Activated naive CD8-positive, alpha-beta T cell (primary cell): Measurements from ENCODE around the gene KLK2.

Experiments
- H3K27ac Mint-ChIP-seq: one replicate; pipeline ENCODE4 v1.8.0; 2021; ENCODE audit warnings: mixed read lengths
- H3K27me3 Mint-ChIP-seq: one replicate; pipeline ENCODE4 v1.8.0; 2021; ENCODE audit warnings: mixed read lengths
- H3K36me3 Mint-ChIP-seq: one replicate; pipeline ENCODE4 v1.8.0; 2021; ENCODE audit warnings: mixed read lengths
- H3K4me1 Mint-ChIP-seq: one replicate; pipeline ENCODE4 v1.8.0; 2021; ENCODE audit warnings: low read depth, mixed read lengths
- H3K4me3 Mint-ChIP-seq: one replicate; pipeline ENCODE4 v1.8.0; 2021; ENCODE audit warnings: mild to moderate bottlenecking, mixed read lengths
- H3K9me3 Mint-ChIP-seq: one replicate; pipeline ENCODE4 v1.8.0; 2021; ENCODE audit warnings: low read depth, mixed read lengths

The KLK2 gene

DNA sequence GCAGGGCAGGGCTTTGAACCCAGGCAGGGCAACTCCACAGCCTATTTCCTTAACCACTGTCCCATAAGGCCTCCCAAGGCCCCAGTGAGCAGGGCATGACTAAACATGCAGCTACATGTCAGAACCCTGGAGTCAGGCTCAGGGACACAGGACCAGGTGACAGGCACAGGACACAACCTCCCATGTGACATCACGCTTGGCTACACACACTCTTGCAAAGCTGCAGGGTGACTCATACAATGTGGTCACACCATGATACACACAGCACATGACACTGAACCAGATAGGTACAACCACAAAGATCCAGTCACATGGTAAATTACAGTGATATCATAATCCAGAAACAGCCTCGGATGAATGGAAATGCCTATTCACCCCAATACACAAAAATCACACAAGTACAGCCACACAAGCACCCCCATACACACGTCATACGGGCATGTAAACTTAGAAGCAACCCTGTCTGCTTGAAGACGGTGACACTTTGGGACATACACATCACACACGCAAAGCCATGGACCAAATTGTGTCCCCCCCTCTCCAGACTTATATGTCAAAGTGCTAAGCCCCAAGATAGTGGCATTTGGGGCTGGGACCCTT, 23.5 kb downstream of the KLK2 start:
- H3K4me1 Mint-ChIP-seq, result no peaks in the 10 kb centered on the region
- peaks cover 31% of the 10 kb centered on the region for H3K27me3 Mint-ChIP-seq
- H3K4me3 Mint-ChIP-seq, result no peak overlapping the region
- H3K9me3 Mint-ChIP-seq, result peaks cover 5% of the 10 kb centered on the region
- H3K36me3 Mint-ChIP-seq, result no peaks in the 10 kb centered on the region
- no peak overlapping the region for H3K27ac Mint-ChIP-seq

DNA sequence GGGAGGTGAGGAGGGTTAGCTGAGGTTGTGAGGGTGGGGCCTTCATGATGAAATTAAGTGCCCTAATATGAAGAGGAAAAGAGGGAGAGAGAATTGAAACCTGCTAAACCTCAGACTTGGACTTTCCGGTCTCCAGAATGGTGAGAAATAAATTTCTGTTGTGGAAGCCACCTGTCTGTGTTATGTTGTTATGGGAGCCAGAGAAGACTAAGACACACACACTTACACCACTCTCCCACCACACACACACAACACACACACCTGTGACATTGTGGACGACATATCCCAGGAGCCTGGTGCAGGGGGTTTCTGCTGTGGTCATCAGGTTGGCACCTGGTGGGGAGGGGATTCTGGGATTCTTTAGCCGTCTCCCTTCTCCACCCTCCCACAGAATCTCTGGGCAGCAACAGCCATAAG, 24.0 kb downstream of the KLK2 start:
- Mint-ChIP-seq H3K9me3 (peaks cover 5% of the 10 kb centered on the region), H3K27ac (no peak overlapping the region), H3K4me3 (no peak overlapping the region), H3K4me1 (no peaks in the 10 kb centered on the region), H3K27me3 (peaks cover 28% of the 10 kb centered on the region), H3K36me3 (no peaks in the 10 kb centered on the region)

DNA sequence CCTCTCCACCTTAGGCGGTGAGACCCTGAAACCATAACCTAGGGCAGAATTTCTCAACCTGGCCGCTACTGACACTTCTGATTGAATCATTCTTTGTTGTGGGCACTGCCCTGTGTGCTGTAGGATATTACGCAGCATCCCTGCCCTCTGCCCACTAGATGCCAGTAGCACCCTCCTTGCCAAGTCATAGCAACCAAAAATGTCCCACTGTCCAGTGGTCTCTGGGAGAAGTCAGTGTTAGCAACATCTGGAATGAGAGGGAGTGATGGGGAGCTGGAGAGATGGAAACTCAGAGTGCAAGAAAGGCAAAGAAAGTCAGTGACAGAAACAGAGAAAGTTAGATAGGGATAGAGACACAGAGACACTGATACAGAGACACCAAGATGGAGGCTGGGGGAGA, 24.4 kb downstream of the KLK2 start:
- Mint-ChIP-seq H3K4me1 (no peaks in the 10 kb centered on the region), H3K27ac (no peak overlapping the region)

DNA sequence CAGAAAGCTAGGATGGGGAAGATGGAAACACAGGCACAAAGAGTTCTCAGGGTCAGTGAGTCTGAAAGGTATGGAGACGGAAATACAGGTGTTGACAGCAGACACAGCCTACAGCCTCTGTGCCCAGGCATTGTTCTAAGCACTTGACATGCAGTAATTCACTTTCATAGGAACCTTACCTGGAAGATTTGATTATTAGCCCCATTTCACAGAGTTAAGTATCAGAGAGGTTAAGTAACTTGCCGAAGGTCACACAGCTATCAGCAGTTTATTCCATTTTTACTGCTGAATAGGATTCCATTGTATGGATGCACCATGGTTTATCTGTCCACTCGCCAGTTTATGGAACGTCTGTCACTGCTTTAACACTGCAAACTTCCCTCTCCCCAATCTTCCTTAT, 24.8 kb downstream of the KLK2 start:
- Mint-ChIP-seq H3K27me3 (peaks cover 31% of the 10 kb centered on the region), H3K4me1 (no peaks in the 10 kb centered on the region), H3K36me3 (no peaks in the 10 kb centered on the region), H3K4me3 (no peak overlapping the region), H3K27ac (no peak overlapping the region), H3K9me3 (peaks cover 5% of the 10 kb centered on the region)

More for the DNA sequence above, 24.4 kb downstream of the KLK2 start:
- Mint-ChIP-seq H3K4me3 (no peak overlapping the region), H3K9me3 (peaks cover 5% of the 10 kb centered on the region), H3K27me3 (peaks cover 30% of the 10 kb centered on the region), H3K36me3 (no peaks in the 10 kb centered on the region)

DNA sequence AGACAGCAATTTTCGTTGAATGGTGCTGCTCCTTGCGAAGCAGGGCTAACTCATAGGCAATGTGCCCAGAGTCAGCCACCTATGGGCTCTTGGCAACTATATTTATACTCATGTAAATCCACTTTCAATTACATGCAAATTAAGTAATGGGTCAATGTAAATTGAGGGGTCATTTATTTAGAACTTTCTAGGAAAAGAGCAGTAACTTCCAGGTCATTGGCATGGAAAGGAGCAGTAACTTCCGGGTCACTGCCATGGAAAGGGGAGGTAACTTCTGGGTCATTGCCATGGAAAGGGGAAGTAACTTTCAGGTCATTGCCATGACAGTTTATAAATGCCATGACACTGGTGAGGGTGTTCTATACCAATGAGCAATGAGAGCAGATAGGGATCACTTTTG, 26.3 kb downstream of the KLK2 start:
- no peaks in the 10 kb centered on the region for H3K4me1 Mint-ChIP-seq
- no peak overlapping the region for H3K27ac Mint-ChIP-seq
- H3K4me3 Mint-ChIP-seq, result no peak overlapping the region
- H3K27me3 Mint-ChIP-seq, result peaks cover 26% of the 10 kb centered on the region
- peaks cover 5% of the 10 kb centered on the region for H3K9me3 Mint-ChIP-seq
- no peaks in the 10 kb centered on the region for H3K36me3 Mint-ChIP-seq

DNA sequence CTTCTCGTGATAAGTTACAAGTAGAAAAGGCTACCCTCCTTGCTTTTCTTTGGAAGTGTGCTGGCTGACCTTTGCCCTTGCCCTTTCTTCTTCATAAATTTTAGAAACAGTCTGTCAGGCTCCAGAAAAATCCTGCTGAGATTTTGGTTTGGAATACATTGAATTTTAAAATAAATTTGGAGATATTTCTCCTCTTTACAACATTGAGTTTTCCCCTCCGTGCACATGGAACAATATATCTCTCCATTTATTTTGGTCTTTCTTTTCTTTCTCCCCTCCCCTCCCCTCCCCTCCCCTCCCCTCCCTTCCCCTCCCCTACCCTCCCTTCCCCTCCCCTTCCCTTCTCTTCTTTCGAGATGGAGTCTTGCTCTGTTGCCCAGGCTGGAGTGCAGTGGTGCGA, 29.4 kb downstream of the KLK2 start:
- Mint-ChIP-seq H3K36me3 (no peaks in the 10 kb centered on the region), H3K27me3 (peaks cover 33% of the 10 kb centered on the region)

DNA sequence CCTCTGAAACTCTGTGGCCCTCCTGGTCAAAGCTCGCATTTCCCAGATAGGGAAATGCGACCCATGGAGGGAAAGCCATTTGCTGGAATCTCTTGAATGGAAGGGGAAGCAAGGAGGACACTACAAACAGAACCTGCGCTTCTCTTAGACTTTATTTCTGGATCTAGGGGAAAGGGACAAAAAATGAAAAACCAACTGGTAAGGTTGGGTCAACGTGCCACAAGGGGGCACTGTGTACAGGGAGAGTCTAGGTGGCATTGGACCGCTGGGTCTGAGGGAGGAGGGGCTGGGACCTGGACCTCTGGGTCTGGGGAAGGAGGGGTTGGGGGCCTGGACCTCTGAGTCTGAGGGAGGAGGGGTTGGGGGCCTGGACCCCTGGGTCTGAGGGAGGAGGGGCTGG, 33.0 kb downstream of the KLK2 start:
- H3K36me3 Mint-ChIP-seq, result no peaks in the 10 kb centered on the region
- H3K27me3 Mint-ChIP-seq, result peaks cover 47% of the 10 kb centered on the region
- H3K9me3 Mint-ChIP-seq, result no peaks in the 10 kb centered on the region
- H3K27ac Mint-ChIP-seq, result no peak overlapping the region
- H3K4me1 Mint-ChIP-seq, result peaks cover 8% of the 10 kb centered on the region
- H3K4me3 Mint-ChIP-seq, result no peak overlapping the region

More for the DNA sequence above, 29.4 kb downstream of the KLK2 start:
- no peak overlapping the region for H3K4me3 Mint-ChIP-seq
- H3K9me3 Mint-ChIP-seq, result no peaks in the 10 kb centered on the region
- H3K4me1 Mint-ChIP-seq, result no peaks in the 10 kb centered on the region
- no peak overlapping the region for H3K27ac Mint-ChIP-seq

DNA sequence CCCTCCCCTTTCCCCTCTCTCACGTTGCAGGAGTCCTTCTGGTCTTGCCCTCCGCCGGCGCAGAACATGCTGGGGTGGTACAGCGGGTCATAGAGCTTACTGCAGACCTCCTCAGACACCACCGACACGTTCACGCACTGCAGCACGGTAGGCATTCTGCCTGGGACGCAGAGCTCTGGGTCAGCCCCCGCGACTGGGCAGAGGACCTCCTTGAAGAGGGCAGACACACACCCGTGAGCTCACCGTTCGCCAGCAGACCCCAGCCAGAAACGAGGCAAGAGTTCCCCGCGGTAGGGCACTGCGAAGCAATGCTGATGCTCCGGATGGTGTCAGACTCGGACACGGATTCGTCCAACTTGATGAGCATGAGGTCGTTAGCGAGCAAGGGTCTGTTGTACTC, 35.1 kb downstream of the KLK2 start:
- H3K27me3 Mint-ChIP-seq, result peaks cover 51% of the 10 kb centered on the region
- no peaks in the 10 kb centered on the region for H3K9me3 Mint-ChIP-seq
- H3K36me3 Mint-ChIP-seq, result no peaks in the 10 kb centered on the region
- H3K4me1 Mint-ChIP-seq, result peaks cover 8% of the 10 kb centered on the region
- no peak overlapping the region for H3K27ac Mint-ChIP-seq
- H3K4me3 Mint-ChIP-seq, result no peak overlapping the region

DNA sequence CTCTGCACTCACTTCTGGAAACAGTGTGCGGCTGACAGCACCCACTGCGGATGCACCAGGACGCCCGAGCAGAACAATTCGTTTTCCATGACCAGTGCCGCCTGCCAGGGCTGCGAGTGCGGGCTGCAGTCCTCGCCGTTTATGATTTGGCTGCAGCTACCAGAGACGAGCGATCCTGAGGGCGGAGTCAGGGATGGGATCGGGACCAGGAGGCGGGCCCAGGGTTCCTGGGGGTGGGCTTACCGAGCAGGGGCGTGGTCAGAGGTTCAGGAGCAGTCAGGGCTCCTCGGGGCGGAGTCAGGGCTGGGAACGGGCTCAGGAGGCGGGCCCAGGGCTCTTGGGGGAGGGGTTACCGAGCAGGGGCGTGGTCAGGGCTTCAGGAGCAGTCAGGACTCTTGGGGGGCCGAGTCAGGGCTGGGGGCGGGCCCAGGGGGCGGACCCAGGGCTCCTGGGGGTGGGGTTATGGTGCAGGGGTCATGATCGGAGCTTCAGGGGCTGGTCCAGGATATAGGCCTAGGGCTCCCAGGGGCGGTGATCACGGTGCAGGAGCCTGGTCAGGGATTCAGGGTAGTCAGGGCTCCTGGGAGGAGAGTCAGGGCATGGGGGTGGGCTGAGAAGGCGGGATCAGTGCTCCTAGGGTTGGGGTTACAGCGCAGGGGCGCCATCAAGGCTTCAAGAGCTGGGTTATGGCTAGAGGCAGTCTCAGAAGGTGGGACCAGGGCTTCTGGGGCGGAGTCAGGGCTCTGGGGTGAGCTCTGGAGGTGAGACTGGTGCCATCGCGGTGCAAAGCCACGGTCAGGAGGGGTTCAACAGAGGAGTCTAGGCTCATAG, 36.2 kb downstream of the KLK2 start:
- H3K4me1 Mint-ChIP-seq, result peaks cover 8% of the 10 kb centered on the region
- no peaks in the 10 kb centered on the region for H3K9me3 Mint-ChIP-seq
- no peaks in the 10 kb centered on the region for H3K36me3 Mint-ChIP-seq
- H3K4me3 Mint-ChIP-seq, result no peak overlapping the region
- no peak overlapping the region for H3K27ac Mint-ChIP-seq
- H3K27me3 Mint-ChIP-seq, result peaks cover 51% of the 10 kb centered on the region

DNA sequence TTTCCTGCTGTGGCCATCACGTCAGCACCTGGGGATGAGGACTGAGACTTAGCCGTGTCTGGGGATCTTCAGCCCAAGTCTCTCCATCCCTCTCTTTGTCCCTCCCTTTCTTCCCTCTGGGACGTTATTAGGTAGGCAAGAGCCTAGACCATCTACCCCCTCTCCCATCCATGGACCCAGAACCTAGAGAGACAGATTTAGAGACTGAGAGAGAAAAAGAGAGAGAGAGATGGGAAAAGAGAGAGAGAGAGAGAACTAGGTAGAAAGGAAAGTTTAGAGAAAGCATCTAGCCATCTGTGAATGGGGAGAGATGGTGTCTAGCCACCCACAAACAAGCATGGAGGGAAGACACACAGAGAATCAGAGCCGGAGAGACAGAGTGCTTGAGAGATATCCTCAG, 37.5 kb downstream of the KLK2 start:
- no peak overlapping the region for H3K27ac Mint-ChIP-seq
- peaks cover 46% of the 10 kb centered on the region for H3K27me3 Mint-ChIP-seq
- no peak overlapping the region for H3K4me3 Mint-ChIP-seq
- no peaks in the 10 kb centered on the region for H3K9me3 Mint-ChIP-seq
- H3K36me3 Mint-ChIP-seq, result no peaks in the 10 kb centered on the region
- peaks cover 8% of the 10 kb centered on the region for H3K4me1 Mint-ChIP-seq

DNA sequence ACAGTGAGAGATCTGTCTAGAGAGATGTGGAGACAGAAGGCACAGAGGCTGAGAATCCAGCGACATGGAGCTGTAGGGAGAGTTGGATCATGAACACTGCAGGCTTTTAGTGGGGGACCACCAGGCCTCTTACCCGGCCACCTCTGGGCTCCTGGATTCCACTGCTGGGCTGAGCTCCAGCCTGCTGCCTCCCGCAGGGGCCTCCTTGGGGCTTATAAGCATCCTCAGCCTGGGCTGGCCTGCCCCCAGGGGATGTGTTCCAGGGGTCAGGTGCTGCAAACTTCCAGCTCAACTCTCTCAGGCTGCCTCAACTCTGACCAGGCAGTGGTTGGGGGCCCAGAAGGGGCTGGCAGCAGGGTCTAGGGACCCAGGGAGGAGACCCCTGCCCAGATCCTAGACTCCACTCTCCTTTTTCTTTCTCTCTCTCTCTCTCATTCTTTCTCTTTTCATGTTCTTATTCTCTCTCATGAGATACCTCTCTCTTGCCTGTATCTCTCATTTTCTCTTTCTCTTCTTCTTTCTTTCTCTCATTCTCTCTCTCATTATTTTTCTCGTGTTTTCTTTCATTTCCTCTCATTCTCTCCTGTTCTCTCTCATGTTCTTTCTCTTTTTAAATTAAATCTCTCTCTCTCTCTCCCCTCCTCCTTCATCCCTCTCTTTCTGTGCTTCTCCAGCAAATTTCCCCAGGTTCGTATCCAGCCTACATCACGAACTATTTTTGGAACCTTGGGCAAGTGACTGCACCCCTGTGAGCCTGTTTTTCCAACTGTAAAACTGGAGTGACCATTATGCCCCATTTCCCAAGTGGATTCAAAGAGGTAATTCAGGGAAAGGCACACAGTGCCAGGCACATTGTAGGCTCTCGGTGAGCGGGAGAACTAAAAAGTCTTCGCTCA, 38.2 kb downstream of the KLK2 start, which contains the start of gene KLK4:
TSS of gene KLK4 (minus strand) at position 190 of the 896 bp plus-strand sequence. CDS start 657 bp downstream, outside the sequence.
- Mint-ChIP-seq H3K36me3 (no peaks in the 10 kb centered on the region), H3K4me3 (no peak within 1 kb of the TSS), H3K9me3 (no peaks in the 10 kb centered on the region), H3K27me3 (peaks cover 45% of the 10 kb centered on the region), H3K4me1 (peaks cover 8% of the 10 kb centered on the region), H3K27ac (no peak within 1 kb of the TSS)

DNA sequence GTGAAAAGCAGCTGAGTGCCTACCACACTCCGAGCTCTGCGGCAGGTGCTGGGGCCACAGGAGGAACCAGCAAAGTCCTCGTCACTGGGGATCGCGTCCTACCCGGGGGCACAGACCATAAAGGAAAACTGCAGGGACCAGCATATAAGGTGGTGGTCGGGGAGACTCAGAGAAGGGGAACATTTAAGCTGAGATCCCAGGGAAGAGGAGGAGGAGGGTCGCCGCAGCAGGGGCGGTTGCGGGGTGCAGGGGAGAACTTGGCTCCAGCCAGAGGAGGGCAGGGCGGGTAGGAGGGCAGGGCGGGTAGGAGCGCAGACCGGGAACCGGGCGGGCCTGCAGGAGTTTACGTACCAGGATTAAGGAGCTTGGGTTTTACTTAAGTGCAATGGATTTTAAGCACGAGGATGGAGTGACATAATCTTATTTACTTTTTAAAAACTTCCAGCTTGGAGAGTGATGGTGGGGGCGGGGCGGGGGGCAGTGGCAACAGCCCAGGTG, 38.9 kb downstream of the KLK2 start:
- Mint-ChIP-seq H3K4me1 (peaks cover 8% of the 10 kb centered on the region), H3K27ac (no peak overlapping the region), H3K9me3 (no peaks in the 10 kb centered on the region), H3K27me3 (peaks cover 45% of the 10 kb centered on the region), H3K36me3 (no peaks in the 10 kb centered on the region), H3K4me3 (no peak overlapping the region)

DNA sequence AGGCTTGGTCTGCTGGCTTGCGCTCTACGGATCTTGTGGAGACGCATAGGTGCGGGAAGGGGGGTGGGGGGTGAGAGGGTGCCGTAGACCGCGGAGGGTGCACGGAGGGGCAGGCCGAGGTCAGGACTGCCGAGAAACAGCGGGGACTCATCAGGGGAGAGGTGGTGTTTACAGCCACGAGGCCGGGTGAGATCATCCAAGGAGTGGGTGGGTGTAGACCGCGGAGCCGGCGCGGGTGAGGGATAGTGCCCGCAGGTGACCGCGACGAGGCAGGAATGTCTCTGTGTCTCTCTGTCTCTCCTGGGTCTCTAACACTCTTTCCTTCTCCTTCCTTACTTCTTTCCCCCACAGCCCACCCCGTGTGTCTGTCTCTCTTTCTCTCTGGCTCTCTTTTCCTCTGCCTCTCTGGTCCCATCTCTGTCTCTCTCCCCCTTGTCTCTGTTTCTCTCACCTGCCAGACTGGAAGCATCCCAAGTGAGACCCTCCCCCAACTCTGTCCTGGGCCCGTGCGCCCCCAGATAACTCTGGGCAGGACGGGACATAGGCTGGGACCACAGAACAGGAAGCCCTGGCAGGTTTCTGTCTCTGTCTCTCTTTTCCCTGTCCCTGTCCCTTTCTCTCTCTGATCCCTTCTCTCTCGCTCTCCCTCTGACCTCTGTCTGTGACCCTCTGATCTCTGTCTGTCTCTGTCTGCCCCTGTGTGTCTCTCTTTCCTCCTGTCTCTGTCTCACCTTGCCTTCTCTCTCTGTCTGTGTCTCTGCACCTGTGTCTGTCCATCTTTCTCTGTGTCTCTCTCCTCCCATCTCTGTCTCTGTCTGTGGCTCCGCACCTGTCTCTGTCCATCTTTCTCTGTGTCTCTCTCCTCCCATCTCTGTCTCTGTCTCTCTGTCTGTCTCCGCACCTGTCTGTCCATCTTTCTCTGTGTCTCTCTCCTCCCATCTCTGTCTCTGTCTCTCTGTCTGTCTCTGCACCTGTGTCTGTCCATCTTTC, 39.8 kb downstream of the KLK2 start:
- Mint-ChIP-seq H3K36me3 (no peaks in the 10 kb centered on the region), H3K4me3 (no peak overlapping the region), H3K4me1 (peaks cover 8% of the 10 kb centered on the region), H3K9me3 (no peaks in the 10 kb centered on the region), H3K27me3 (peaks cover 43% of the 10 kb centered on the region), H3K27ac (no peak overlapping the region)

DNA sequence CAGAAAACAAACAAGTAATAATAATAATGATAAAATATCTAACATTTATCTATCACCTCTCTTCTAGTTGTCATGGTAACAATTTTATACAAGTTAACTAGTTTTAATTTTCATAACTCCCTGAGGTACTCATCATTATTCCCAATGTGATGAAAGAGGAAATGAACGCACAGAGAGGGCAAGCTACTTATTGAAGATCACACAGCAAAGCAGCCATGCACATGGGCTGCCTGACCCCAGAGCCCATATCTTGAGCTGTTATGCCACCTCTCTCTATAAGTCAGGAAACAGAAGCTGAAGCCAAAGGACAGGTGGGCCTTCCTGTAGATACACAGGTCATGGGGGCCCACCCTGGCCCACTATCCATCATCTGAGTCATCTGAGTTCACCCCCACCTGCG, 42.8 kb downstream of the KLK2 start:
- no peaks in the 10 kb centered on the region for H3K36me3 Mint-ChIP-seq

More for the DNA sequence above, 42.8 kb downstream of the KLK2 start:
- no peak overlapping the region for H3K4me3 Mint-ChIP-seq
- no peaks in the 10 kb centered on the region for H3K9me3 Mint-ChIP-seq
- H3K27me3 Mint-ChIP-seq, result peaks cover 35% of the 10 kb centered on the region
- H3K27ac Mint-ChIP-seq, result no peak overlapping the region
- no peaks in the 10 kb centered on the region for H3K4me1 Mint-ChIP-seq
